Smooth muscle cell (in vitro differentiated cells): Measurements from ENCODE around the gene CRLF2. TPM values are rescaled to one million over a fixed set of nuclear protein-coding genes. Genes with fewer than 3 reads are reported as not detected.

Experiments used
- DNase-seq: peaks from one replicate; lab custom pipeline; 2025; ENCODE audit not compliant: unreplicated experiment; lab: John Stamatoyannopoulos, UW
- H2AFZ ChIP-seq: fragments of 200-600 bp; sonication (generic); 2 replicates; pipeline ENCODE4 v1.6.0; 2016; ENCODE audit warnings: antibody characterized with exemption, low read depth, mild to moderate bottlenecking
- H3F3A ChIP-seq: fragments of 200-600 bp; sonication (generic); 2 replicates; pipeline ENCODE4 v1.6.0; 2017; ENCODE audit warnings: antibody characterized with exemption, low read depth
- H3K27ac ChIP-seq: fragments of 200-600 bp; sonication (generic); 2 replicates; pipeline ENCODE4 v1.5.1; 2016; ENCODE audit warnings: low read depth, mild to moderate bottlenecking
- H3K27me3 ChIP-seq: fragments of 200-600 bp; sonication (generic); 2 replicates; pipeline ENCODE4 v1.6.1; 2016; ENCODE audit warnings: low read depth, mild to moderate bottlenecking
- H3K36me3 ChIP-seq: fragments of 200-600 bp; sonication (generic); 2 replicates; pipeline ENCODE4 v1.5.1; 2016; ENCODE audit warnings: low read depth
- H3K4me1 ChIP-seq: fragments of 200-600 bp; sonication (generic); 2 replicates; pipeline ENCODE4 v1.5.1; 2016; ENCODE audit warnings: low read depth
- H3K4me2 ChIP-seq: fragments of 200-600 bp; sonication (generic); 2 replicates; pipeline ENCODE4 v1.6.0; 2016; ENCODE audit warnings: mild to moderate bottlenecking
- H3K4me3 ChIP-seq: fragments of 200-600 bp; sonication (generic); 2 replicates; pipeline ENCODE4 v1.5.1; 2016; ENCODE audit warnings: mild to moderate bottlenecking
- H3K79me2 ChIP-seq: fragments of 200-600 bp; sonication (generic); 2 replicates; pipeline ENCODE4 v1.6.0; 2016; ENCODE audit warnings: low read depth, mild to moderate bottlenecking
- H3K9ac ChIP-seq: fragments of 200-600 bp; sonication (generic); 2 replicates; pipeline ENCODE4 v1.6.0; 2016; ENCODE audit warnings: low read depth
- H3K9me3 ChIP-seq: fragments of 200-600 bp; sonication (generic); replicated peaks from 2 replicates; pipeline ENCODE4 v1.5.1; 2016; ENCODE audit warnings: low read depth
- H4K20me1 ChIP-seq: fragments of 200-600 bp; sonication (generic); 2 replicates; pipeline ENCODE4 v1.6.0; 2016; ENCODE audit warnings: low read depth
- WGBS: methylation state at CpG from one replicate; pipeline ENCODE4 v1.1.7; 2016; ENCODE audit warnings: low lambda C conversion rate; 5-methylcytosine and 5-hydroxymethylcytosine counted together
- polyA plus RNA-seq: library from polyadenylated mRNA; unstranded; fragments of >200 nt; fragmentation: Nextera tagmentation; extraction: Ambion mirVana; gene quantifications from 2 replicates; pipeline ENCODE4 v1.2.1, GENCODE V29; 2016
- total RNA-seq: library from RNA; depleted of rRNA; stranded (reverse); fragments of >200 nt; gene quantifications from 2 replicates; pipeline ENCODE4 v1.2.3, GENCODE V29; 2014
- TF ChIP-seq, protein P1 (sequence below): fragments of 200-600 bp; sonication (generic); IDR thresholded peaks from 2 replicates; pipeline ENCODE4 v1.5.1; 2017; ENCODE audit warnings: borderline replicate concordance, mild to moderate bottlenecking, antibody characterized with exemption; ENCODE audit not compliant: insufficient read depth, poor library complexity, severe bottlenecking

Gene CRLF2
- total and polyA plus RNA-seq, 2 experiments from 2014 or later: not detected

DNA sequence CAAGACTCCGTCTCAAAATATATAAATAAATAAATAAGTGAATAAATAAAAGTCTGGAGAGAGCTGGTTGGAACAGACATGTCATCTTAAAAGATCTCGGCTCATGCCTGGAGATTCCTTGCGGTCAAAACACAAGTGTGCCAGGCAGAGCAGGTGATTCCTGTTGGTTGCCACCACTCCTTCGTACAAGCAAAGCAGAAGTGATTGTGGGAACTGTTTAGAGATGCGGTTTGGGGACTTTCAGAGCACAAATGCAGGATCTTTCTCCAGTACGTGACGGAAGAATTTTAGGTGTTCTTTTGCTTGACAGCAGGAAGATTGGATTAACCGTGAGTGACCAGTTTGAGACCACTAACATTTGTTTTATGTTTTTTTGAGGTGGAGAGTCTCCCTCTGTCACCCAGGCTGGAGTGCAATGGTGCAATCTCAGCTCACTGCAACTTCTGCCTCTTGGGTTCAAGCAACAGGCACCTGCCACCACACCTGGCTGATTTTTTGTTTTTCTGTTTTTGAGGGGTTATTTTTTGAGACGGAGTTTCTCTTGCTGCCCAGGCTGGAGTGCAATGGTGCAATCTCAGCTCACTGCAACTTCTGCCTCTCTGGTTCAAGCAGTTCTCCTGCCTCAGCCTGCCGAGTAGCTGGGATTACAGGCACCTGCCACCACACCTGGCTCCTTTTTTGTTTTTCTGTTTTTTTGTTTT lies 2.8 kb upstream of the CRLF2 start:
- H3K4me2 ChIP-seq: no peak overlapping the region
- H3K36me3 ChIP-seq: no peaks in the 10 kb centered on the region
- 87% methylated on average over 10 of the region's 10 CpGs for WGBS
- no peak overlapping the region for H2AFZ ChIP-seq
- no peaks in the 10 kb centered on the region for H3K4me1 ChIP-seq
- no peaks in the 10 kb centered on the region for H3F3A ChIP-seq
- TF ChIP-seq, protein P1, sequence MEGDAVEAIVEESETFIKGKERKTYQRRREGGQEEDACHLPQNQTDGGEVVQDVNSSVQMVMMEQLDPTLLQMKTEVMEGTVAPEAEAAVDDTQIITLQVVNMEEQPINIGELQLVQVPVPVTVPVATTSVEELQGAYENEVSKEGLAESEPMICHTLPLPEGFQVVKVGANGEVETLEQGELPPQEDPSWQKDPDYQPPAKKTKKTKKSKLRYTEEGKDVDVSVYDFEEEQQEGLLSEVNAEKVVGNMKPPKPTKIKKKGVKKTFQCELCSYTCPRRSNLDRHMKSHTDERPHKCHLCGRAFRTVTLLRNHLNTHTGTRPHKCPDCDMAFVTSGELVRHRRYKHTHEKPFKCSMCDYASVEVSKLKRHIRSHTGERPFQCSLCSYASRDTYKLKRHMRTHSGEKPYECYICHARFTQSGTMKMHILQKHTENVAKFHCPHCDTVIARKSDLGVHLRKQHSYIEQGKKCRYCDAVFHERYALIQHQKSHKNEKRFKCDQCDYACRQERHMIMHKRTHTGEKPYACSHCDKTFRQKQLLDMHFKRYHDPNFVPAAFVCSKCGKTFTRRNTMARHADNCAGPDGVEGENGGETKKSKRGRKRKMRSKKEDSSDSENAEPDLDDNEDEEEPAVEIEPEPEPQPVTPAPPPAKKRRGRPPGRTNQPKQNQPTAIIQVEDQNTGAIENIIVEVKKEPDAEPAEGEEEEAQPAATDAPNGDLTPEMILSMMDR: no peak
- DNase-seq: no peak
- H4K20me1 ChIP-seq: no peaks in the 10 kb centered on the region
- no peak overlapping the region for H3K27ac ChIP-seq
- no peaks in the 10 kb centered on the region for H3K79me2 ChIP-seq
- H3K4me3 ChIP-seq: no peak overlapping the region
- no peaks in the 10 kb centered on the region for H3K27me3 ChIP-seq
- H3K9ac ChIP-seq: no peak overlapping the region
- no peaks in the 10 kb centered on the region for H3K9me3 ChIP-seq

DNA sequence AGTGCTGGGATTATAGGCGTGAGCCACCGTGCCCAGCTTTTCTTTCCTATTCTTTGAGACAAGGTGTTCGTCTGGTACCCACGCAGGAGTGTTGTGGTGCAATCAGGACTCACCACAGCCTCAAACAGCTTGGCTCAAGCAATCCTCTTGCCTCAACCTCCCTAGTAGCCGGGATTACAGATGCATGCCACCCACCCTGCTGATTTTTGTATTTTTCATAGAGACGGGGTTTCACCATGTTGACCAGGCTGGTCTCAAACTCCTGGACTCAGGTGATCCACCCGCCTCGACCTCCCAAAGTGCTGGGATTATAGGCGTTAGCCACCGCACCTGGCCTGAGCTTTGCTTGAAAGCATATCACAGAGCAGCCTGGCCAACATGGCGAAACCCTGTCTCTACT lies 1.5 kb upstream of the CRLF2 start:
- no peaks in the 10 kb centered on the region for H3F3A ChIP-seq
- H3K9ac ChIP-seq: no peak overlapping the region
- no peak overlapping the region for H3K27ac ChIP-seq
- WGBS: 97% methylated on average over 11 of the region's 11 CpGs
- no peaks in the 10 kb centered on the region for H4K20me1 ChIP-seq
- no peaks in the 10 kb centered on the region for H3K36me3 ChIP-seq
- TF ChIP-seq, protein P1: no peak
- no peak for DNase-seq
- H3K4me3 ChIP-seq: no peak overlapping the region
- no peaks in the 10 kb centered on the region for H3K79me2 ChIP-seq
- H3K9me3 ChIP-seq: no peaks in the 10 kb centered on the region
- no peak overlapping the region for H3K4me2 ChIP-seq
- no peak overlapping the region for H2AFZ ChIP-seq
- no peaks in the 10 kb centered on the region for H3K27me3 ChIP-seq
- no peaks in the 10 kb centered on the region for H3K4me1 ChIP-seq

DNA sequence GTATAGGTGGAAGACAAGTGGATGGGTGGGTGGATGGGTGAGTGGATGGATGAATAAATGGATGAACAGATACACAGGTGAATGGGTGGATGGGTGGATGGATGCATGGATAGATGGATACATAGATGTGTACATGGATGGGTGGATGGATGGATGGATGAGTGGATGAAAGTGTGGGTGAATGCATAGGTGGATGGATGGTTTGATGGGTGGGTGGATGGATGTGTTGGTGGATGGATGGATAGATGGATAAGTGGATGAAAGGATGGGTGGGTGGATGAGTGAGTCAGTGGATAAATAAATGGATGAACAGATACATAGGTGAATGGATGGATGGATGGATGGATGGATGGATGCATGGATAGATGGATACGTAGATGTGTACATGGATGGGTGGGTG lies 1.6 kb downstream of the CRLF2 start:
- Histone ChIP-seq H3K27ac (no peak overlapping the region), H3K4me1 (no peaks in the 10 kb centered on the region), H2AFZ (no peak overlapping the region), H3K4me3 (no peak overlapping the region), H4K20me1 (no peaks in the 10 kb centered on the region), H3K9ac (no peak overlapping the region), H3K27me3 (no peaks in the 10 kb centered on the region), H3K4me2 (no peak overlapping the region), H3K79me2 (no peaks in the 10 kb centered on the region), H3K36me3 (no peaks in the 10 kb centered on the region), H3F3A (no peaks in the 10 kb centered on the region), H3K9me3 (no peaks in the 10 kb centered on the region)
- DNase-seq: no peak
- WGBS: 100% methylated on average over 1 of the region's 1 CpG
- TF ChIP-seq, protein P1: no peak

DNA sequence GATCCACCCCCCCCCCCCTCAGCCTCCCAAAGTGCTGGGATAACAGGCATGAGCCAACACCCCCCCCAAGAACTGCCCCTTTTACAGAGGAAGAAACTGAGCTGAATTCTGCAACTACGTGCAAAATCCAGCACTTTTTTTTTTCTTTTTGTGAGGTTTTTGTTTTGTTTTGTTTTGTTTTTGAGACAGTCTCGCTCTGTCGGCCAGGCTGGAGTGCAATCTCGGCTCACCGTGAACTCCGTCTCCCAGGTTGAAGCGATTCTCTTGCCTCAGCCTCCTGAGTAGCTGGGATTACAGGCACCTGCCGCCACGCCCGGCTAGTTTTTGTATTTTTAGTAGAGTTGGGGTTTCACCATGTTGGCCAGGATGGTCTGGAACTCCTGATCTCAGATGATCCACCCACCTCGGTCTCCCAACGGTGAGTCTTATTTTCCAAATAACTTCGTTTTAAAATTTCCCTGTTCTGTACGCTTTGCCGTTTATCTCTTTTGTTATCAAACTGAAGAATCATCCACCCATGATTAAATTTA lies 4.9 kb downstream of the CRLF2 start:
- no peak overlapping the region for H3K9ac ChIP-seq
- no peak overlapping the region for H2AFZ ChIP-seq
- H3F3A ChIP-seq: no peaks in the 10 kb centered on the region
- no peak for DNase-seq
- TF ChIP-seq, protein P1: no peak
- no peaks in the 10 kb centered on the region for H3K27me3 ChIP-seq
- H3K79me2 ChIP-seq: no peaks in the 10 kb centered on the region
- H3K4me1 ChIP-seq: no peaks in the 10 kb centered on the region
- 85% methylated on average over 15 of the region's 15 CpGs for WGBS
- H4K20me1 ChIP-seq: no peaks in the 10 kb centered on the region
- no peak overlapping the region for H3K4me2 ChIP-seq
- H3K9me3 ChIP-seq: no peaks in the 10 kb centered on the region
- H3K36me3 ChIP-seq: no peaks in the 10 kb centered on the region
- H3K27ac ChIP-seq: no peak overlapping the region
- H3K4me3 ChIP-seq: no peak overlapping the region
